HG03432 (cell line): Measurements from ENCODE around the gene IL6.
"Not testable (repeated sequence)": the region's sequence is repeated elsewhere in the genome, so short reads cannot be mapped to it uniquely, and the experiment has no call there.

ENCODE experiments used
- ATAC-seq: cut with Tn5 transposase; IDR thresholded peaks from one replicate; pipeline ENCODE4 v1.9.1; 2021; ENCODE audit warnings: mild to moderate bottlenecking, moderate library complexity; ENCODE audit not compliant: unreplicated experiment

The IL6 gene

DNA sequence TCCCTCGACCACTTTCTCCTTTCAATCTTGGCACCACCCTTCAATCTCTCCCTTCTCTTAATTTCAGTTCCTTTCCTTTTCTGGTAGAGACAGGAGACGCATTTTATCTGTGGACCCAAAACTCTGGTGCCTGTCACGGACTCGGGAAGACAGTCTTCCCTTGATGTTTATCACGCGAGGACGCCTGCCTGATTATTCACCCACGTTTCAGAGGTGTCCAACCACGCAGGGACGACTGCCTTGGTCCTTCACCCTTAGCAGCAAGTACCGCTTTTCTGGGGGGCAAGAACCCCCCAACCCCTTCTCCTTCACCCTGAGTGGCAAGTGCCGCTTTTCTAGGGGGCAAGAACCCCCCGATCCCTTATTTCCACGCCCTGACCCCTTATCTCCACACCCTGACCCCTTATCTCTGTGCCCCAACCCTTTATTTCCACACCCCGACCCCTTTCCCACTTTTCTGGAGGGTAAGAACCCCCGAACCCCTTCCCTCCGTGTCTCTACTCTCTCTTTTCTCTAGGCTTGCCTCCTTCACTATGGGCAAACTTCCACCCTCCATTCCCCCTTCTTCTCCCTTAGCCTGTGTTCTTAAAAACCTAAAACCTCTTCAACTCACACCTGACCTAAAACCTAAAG is 22.9 kb upstream of the IL6 start:
- ATAC-seq, result not testable (repeated sequence)

DNA sequence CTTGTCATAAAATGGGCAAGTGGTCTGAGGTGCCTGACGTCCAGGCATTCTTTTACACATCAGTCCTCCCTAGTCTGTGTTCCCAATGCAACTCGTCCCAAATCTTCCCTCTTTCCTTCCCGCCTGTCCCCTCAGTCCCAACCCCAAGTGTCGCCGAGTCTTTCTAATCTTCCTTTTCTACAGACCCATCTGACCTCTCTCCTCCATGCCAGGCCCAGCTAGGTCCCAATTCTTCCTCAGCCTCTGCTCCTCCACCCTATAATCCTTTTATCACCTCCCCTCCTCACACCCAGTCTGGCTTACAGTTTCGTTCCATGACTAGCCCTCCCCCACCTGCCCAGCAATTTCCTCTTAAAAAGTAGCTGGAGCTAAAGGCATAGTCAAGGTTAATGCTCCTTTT is 22.3 kb upstream of the IL6 start:
- ATAC-seq, result not testable (repeated sequence)

DNA sequence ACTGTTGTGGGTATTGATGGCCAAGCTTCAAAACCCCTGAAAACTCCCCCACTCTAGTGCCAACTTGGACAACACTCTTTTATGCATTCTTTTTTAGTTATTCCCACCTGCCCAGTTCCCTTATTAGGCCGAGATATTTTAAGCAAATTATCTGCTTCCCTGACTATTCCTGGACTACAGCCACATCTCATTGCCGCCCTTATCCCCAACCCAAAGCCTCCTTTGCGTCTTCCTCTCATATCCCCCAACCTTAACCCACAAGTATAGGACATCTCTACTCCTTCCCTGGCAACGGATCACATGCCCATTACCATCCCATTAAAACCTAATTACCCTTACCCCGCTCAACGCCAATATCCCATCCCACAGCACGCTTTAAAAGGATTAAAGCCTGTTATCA is 21.1 kb upstream of the IL6 start:
- ATAC-seq, result not testable (repeated sequence)

DNA sequence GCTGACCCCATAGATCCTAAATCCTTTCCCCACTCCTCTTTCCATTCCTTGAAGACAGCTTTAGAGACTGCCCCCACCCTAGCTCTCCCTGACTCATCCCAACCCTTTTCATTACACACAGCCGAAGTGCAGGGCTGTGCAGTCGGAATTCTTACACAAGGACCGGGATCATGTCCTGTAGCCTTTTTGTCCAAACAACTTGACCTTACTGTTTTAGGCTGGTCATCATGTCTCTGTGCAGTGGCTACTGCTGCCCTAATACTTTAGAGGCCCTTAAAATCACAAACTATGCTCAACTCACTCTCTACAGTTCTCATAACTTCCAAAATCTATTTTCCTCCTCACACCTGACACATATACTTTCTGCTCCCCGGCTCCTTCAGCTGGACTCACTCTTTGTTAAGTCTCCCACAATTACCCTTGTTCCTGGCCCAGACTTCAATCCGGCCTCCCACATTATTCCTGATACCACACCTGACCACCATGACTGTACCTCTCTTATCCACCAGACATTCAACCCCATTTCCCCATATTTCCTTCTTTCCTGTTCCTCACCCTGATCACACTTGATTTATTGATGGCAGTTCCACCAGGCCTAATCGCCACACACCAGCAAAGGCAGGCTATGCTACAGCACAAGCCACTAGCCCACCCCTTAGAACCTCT is 19.8 kb upstream of the IL6 start:
- not testable (repeated sequence) for ATAC-seq

DNA sequence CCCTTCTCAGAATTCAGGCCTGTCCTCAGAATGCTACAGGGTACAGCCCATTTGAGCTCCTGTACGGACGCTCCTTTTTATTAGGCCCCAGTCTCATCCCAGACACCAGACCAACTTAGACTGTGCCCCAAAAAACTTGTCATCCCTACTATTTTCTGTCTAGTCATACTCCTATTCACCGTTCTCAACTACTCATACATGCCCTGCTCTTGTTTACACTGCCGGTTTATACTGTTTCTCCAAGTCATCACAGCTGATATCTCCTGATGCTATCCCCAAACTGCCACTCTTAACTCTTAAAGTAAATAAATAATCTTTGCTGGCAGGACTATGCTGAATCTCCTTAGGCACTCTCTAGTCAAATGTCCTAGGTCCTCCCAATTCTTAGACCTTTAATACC is 18.8 kb upstream of the IL6 start:
- ATAC-seq, result not testable (repeated sequence)

DNA sequence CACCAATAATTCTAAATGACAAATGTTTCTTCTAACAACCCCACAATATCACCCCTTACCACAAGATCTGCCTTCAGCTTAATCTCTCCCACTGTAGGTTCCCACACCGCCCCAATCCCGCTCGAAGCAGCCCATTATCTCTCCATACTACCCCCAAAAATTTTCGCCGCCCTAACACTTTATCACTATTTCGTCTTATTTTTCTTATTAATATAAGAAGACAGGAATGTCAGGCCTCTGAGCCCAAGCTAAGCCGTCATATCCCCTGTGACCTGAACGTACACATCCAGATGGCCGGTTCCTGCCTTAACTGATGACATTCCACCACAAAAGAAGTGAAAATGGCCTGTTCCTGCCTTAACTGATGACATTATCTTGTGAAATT is 18.3 kb upstream of the IL6 start:
- not testable (repeated sequence) for ATAC-seq

DNA sequence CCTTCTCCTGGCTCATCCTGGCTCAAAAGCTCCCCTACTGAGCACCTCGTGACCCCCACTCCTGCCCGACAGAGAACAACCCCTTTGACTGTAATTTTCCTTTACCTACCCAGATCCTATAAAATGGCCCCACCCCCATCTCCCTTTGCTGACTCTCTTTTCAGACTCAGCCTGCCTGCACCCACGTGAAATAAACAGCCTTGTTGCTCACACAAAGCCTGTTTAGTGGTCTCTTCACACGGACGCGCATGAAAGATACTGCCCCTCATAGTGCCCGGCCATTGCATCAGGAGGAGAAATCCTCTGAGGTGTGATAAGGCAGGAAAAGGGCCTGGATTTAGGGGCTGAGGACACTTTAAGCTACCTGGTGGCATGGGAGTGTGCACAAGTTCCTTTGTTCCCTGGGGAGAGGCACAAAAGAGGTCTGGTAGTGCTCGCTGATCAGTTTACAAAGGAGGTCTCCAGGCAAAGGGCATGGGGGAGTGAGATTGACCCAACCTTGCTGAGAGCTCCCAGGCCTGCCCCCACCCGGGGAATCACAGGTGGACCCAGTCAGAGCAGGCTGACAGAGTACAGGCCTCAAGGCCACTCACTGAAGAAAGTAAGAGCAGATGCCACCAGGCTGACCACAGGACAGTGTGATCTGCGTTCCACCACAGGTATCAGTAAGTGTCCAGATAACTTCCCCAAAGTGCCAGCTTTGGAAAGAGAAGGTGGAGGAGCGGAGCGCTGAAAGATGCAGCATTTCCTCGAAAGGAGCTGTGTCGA is 17.8 kb upstream of the IL6 start:
- not testable (repeated sequence) for ATAC-seq

DNA sequence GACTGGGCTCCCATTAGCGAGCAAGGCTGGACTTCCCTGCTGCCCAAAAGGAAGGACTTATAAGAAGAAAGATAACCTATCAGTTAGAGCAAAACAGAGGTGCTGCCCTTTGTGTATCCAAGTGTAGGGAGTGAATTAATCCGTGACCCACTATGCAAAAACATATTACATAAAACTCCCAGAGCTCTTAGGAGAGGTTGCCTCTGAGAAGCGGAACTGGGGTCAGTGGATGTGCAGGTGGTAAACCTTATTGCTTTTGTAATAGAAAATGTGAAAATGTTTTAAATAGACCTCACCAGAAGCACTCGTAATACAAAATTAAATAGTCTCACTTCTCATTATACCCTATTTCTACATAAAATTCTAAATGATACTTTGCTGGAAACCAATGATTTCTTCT is 17.1 kb upstream of the IL6 start:
- ATAC-seq, result no peak

DNA sequence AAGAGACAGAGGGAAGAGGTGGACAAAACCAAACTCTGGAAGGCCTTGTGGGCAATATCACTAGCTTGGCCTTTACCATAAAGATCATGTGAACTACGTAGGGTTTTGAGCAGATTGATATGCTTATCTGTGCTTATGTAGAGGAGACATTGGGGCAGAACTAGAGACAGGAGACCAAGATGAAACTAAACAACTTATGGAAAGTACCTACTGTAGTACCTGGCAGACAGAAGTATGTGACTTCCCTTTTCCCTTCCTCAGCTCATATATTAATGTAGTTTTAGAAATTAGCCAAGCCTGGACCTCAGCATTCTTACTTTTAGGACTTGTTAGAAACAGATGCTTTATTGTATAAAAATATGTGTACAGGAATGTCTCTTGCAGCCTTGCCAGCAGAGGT is 14.0 kb upstream of the IL6 start:
- ATAC-seq, result no peak

DNA sequence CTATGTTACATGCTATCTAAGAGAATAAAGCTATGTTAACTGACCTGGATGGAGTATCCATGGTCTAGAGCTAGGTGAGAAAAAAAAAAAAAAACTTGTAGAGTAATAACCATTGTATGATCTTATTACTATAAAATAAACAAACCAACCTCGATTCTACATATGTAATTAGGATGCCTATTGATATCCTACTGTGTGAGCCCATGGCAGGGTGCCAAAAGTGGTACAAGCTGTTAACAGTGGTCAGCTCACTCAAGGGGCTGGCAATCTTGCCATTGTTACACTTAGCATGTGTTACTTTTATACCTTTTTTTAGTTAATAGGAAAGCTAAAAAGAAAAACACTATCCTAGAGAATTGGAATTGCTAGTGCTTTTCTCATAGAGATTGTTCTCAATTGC is 13.5 kb upstream of the IL6 start:
- ATAC-seq, result no peak

DNA sequence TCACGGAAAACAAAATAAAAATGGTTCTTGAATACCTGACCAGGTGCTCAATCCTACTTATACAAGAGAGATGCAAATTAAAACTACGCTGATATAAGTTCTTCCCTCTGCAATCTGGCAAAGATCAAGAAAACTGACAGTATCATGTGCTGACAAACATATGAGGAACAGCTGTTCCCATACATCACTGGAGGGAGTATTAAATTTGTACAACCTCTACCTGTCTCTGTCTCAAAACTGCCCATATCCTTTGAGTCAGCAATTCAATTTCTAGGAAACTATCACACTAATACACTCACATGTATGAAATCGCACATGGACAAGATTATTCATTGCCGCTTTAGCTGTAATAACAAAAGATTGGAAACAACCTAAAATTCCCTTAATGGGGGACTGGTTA is 11.0 kb upstream of the IL6 start:
- ATAC-seq, result no peak

DNA sequence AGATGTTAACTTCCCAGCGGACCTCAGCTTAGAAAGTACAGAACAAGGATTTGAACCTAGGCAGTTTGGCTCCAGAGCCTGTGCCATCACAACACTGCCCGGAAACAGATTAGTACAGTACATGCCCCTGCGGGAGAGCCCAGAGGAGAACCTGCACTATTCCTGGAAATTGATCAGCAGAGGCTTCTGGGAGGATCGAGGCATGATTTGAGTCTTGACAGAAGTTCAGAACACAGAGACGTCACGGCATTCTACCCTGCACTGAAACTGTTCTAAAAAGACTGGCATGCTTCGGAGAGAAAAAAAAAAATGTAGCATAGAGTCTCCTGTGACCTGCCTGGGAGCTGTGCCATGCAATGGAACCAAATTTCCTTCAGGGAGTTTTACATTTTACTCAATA is 9.2 kb upstream of the IL6 start:
- no peak for ATAC-seq

DNA sequence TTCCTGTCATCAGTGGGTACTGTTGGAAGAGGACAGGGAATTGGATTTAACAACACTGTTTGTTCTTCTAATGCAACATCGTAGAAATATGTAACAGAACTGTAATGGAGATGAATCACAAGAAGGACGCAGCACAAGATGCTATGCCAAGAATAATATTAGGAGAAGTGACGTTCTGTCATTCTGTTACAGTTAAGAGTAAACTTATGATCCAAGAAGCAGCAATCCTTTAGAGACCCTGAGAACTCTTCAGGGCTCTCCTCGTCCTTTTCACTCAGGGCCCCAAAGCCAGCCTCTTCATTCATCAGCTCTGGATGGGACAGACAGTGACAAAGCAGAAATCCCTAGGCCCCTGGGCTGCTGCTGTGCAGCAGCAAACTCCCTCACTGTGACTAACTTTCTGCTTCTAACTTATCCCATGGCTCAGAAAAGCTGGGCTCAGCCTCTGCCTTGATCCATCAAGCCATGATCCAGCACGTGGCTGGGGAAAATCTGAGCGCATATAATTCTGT is 8.7 kb upstream of the IL6 start:
- ATAC-seq, result no peak

DNA sequence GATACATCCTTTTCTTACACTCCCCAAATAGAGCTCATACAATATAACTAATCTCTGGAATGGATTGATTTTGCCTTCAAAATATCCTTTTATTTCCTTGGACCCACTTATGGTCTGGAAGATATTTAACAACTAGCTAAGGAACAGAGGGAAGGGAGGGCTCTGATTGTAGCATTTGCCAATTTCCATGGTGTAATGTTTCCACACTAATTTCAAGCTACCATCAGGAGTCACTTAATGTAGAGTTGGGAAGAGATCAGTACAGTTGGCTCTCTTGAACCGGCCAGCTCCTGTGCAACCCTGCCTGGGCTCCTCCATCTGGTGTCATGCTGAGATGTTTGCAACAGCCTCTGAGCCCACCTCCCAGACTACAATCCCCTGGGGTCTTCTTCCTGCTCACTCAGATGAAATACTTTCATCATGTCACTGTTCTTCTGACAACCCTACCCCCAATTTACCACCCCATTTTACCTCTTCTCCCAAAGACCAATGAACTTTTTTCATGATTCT is 8.0 kb upstream of the IL6 start:
- ATAC-seq, result no peak

DNA sequence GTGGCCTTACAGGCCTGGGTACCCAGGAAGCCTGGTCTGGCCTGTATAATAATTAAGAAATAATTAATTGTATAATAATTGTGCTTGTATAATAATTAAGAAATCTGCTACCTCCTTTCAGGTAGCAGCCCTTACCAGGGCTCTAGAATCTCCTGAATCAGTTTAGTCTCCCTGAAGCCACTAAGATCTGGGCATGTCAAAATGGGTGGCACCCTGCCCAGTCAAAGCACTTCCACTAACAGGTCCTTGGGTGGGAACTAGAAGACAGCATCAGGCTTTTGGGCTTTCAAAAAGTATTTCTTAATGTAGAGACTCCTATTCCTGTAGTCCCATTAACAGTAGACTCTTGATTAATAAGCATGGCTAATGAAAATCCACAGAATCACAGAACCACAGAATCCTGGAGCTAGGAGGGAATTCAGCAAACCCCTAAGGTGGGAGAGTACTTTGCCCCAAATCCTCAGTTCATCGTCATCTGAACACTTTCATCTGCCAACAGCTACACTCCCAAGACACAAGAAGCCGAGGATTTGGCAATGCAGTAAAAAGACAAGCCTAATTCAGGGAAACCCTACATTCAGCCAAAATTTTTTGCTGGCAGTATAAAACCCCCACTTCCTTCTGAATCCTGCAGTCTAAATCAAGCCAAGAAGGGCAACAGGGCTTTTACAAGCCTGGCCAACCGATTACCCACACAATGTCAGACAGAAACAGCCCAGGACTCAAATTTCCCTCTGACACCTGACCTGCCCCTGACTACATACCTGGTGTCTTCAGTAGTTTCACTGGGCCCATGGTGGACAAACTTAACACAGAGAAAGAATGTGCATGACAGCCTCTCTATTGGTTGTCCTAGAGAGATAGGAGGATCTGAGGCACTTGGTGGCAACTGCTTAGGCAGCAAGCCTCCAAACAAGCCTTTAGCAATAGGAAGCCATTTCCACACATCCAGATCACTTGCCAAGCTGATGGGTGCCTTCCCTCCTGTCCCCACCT is 5.9 kb upstream of the IL6 start:
- no peak for ATAC-seq

DNA sequence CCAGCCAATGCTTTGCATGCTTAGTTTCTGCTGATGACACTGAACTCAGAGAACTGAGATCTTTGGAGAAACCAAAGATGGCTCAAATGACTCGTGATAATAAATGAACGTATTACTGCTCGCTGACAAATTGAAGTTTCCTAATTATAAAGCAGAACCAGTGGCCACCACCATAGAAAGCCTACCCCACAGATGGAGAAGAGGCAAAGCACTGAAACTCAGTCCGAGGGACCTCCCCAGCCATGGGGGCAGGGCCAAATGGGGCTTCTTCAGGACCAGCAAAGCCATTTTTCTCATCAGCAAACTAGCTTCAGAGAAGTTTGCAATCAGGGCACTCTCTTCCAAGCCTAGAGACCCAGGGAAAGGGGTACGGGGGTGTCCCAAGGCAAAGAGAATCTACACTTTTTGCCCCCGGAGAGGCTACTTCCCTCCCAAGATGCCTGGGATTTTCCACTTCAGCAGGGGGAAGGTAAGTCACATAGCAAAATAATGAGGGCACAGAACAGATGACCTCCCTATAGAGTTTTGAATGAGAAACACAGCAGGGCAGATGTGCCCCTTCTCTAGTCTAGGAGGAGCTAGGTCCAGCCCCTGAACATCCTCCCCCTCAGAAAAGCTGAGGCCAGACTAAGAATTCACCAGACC is 4.3 kb upstream of the IL6 start:
- ATAC-seq, result no peak

DNA sequence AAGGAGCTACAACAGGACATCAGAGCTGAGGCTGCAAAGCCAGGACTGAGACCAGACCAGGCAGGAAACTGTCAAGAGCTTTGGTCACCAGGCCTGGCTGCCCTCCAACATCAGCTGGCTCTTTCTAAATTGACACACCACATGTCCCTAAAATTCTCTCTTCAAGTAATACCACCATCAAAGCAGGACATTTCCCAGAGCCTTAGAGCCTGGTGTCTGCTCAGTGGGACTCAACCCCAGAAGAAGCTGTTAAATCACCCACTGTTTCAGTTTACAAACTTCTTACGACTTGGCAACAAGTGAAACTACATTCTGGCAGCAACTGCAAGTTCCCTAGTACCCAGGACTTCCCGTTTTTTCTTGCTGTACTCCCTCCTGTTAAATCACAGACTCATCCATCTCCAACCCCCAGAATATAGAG is 3.8 kb upstream of the IL6 start:
- ATAC-seq, result no peak

DNA sequence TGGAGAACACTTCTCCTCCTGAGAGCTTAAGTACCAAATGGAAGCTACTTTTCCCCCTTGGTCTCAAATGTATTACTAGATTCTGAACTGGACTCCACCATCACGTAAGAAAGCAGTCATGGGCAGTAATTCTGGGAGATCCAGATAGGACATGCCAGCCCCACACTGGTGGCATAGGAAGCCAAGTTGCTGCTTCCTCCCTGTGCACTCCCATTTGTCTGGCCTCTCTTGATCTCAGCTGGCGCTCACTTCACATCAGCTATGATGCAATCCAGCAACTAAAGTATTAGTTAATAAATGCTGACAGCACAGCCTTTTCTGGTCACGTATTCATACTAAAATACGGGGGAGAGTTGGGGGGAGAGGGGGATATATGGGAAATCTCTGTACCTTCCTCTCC is 3.4 kb upstream of the IL6 start:
- ATAC-seq, result no peak

DNA sequence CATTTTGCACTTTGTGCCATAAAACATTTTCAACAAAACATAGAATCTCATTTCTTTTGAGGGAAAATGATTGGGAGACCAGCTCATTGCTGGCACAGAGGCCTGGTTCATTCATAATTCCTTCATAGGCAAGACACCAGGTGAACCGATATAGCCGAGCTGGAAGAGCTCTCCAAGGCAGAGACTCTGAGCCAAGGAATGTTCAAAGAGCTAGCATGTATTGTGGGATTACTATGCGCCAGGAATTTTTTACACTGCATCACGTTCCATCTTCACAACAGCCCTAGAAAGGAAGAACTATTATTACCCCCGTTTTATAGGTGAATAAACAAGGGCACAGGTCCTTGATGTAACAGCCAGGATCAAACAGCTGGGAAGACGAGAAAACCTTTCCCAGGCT is 2.1 kb upstream of the IL6 start:
- no peak for ATAC-seq

DNA sequence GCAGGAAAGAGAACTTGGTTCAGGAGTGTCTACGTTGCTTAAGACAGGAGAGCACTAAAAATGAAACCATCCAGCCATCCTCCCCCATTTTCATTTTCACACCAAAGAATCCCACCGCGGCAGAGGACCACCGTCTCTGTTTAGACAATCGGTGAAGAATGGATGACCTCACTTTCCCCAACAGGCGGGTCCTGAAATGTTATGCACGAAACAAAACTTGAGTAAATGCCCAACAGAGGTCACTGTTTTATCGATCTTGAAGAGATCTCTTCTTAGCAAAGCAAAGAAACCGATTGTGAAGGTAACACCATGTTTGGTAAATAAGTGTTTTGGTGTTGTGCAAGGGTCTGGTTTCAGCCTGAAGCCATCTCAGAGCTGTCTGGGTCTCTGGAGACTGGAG is 1.4 kb upstream of the IL6 start:
- ATAC-seq, result no peak
